NCI-H526 (cell line): ENCODE results near the gene PHKB.

Source experiments
- DNase-seq, 2 experiments: peaks; one replicate each; lab custom pipeline; 2025; lab: John Stamatoyannopoulos, UW

PHKB gene

DNA sequence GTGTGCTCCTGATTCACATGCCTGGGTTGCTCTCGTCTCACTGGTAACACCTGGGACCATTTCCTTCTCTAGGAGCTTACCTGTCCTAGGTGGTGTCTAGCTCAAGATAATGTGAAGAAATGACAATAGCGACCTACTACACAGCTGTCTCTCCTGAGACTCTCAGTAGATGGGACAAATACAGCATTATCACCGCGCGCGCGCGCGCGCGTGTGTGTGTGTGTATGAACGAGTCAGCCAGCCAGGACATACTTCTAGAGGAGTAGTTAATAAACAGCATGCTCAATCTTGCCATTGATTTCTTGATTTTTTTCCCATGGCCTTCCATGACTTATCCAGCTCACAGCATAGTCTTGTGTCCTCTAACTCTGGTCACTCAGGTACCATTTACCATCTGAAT, 268.6 kb downstream of the PHKB start:
- DNase-seq: no peak

DNA sequence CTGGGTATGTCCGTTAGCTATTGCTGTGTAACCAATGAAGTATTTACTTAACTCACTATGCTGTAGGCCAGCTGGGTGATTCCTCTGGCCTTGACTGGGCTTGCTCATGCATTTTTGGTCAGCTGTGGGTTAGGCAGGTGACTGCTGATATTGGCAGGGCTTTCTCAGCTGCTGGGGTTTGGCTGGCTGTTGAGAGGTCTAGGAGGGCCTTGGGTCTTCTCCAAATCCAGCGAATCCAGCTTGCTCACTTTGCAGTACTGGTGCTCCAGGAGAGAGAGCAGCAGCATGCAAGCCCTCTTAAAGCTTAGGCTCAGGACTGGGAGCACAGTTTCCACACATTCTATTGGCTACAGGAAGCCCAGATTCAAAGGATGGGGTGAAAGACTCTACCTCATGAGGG, 270.1 kb downstream of the PHKB start:
- no peak for DNase-seq

DNA sequence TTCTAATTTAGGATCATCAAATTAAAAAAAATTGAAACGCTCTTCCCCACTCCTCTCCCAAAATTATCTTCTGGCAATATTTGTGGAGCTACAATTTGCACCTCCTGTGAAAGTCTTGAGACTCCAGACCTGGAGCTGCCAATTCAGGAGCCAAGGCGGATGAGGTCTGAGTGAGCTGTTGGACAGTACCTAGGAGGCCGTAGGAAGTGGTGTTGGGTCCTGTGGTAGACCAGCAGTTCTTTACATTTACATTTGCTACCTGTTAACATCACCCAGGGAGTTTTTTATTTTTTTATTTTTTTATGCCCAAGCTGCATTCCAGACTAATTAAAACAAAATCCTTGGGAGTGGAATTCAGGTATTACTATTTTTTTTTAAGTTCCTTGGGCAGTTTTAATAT, 271.0 kb downstream of the PHKB start:
- DNase-seq: no peak

DNA sequence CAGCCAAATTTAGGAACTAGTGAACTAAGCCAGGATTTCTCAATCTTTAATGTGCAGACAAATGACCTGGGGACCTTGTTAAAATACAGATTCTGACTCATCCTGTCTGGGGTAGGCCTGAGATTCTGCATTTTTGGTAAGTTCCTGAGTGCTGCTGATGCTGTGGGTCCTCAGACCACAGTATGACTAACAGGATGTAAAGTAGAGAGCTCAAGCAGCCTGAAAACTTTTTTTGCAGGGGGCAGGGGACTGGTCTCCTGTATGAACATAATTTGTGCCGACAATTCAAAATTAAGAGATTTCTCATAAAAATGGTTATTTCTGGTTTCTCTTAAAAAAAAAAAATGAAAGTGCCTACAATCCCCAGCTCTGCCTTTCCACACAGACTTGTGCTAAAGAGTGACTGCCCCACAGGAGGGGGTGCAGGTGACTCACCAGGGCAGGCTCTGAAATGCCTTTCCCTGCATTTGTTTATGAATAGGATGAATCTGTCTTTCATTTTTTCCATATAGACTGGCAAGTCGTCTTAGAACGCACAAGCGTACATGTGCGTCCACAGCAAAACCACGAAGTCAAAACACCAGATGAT, 271.5 kb downstream of the PHKB start:
- DNase-seq: no peak

DNA sequence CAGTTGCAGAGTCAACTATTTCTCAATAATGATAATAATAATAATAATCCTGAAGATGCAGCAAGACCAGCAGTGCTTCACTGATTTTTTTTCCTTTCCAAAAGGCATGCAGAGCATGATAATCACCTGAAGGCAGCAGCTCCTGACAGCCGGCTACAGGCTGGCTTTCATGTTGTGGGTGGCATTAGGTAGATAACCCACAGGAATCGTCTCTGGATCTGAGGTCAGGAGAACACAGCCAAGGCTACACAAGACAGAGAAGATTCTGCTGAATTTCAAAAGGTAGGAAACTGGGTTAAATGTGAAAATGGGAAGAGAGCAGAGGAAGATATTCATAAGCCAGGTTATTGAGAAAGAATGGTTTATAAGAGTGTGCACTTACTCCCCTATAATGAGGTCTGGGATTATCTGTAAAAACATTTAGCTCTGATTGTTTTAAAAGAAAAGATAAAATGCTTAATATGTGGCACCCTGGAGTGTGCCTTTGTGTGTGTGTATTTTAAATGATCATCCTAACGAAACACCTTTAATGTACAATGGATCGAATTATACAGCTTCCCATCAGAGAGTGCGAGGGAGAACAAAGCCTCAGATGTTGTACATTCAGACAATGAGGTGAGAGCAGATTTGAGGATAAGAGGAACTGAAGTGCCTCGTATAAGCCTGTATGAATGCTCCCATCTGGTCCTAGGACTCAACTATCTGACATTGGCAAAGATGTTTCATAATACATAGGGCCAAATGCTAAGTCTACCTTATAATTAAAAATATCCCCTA, 273.1 kb downstream of the PHKB start:
- DNase-seq: no peak

DNA sequence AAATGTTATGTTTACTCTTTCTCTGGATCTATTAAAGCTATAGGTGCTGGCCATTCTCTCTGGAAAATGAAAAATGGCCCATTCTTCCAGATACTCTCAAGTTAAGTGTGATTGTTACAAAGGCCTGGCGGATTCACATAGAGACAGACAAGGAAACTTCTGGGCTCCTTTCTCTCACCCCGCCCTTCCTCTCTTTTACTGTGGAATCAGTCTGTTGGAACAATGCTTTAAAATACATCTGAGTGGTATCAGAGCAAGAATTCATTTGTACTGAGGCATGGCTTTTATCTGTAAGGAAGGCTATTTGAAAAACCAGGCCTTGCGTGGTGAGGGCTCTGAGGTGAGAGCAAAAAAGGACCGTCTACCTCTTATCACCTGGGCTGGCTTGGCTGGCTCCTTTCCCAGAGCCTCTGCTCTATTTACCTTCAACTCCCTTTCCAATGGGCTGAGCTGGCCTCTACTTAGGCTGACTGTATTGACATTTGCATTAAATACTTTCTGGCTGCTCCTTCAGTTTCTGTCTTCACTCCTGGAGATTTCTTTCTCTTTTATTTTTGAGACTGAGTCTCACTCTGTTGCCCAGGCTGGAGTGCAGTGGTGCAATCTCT, 274.0 kb downstream of the PHKB start:
- peak in 1 of 2 experiments; percentile 0 for DNase-seq

DNA sequence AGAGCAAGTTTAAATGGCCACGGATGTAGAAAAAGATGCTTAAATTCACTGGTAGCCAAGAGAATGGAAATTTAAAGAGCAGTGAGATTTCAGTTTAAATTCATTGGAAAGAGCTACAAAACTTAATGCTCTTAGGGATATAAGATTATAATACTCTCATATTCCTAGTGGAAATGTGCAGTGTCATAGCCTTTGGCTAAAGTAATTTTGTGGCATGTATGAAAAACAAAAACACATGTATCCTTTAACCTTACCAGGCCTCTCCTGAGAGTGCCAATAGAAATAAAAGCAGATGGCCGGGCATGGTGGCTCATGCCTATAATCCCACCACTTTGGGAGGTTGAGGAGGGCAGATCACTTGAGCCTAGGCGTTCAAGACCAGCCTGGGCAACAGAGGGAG, 289.2 kb downstream of the PHKB start:
- DNase-seq: no peak
